Endometrial microvascular endothelial cells (primary cell): ENCODE results near the gene USP8. TPM values are rescaled to one million over a fixed set of nuclear protein-coding genes. Genes with fewer than 3 reads are reported as not detected.
"Not testable (repeated sequence)": the region's sequence is repeated elsewhere in the genome, so short reads cannot be mapped to it uniquely, and the experiment has no call there.

Experiments
- in situ Hi-C: cut with HindIII; loops from 2 replicates; pipeline ENCODE4 v1.10.0; 2017; ENCODE audit warnings: low sequenced_read_pairs, low pct_unique_long_range_greater_than_20kb; ENCODE audit errors: inconsistent ontology term
- total RNA-seq: library from RNA; depleted of rRNA; stranded (reverse); fragments of >200 nt; gene quantifications from one replicate; pipeline ENCODE4 v1.2.3, GENCODE V29; 2015; ENCODE audit errors: inconsistent ontology term

The USP8 gene
- total RNA-seq = 35.6 TPM

DNA sequence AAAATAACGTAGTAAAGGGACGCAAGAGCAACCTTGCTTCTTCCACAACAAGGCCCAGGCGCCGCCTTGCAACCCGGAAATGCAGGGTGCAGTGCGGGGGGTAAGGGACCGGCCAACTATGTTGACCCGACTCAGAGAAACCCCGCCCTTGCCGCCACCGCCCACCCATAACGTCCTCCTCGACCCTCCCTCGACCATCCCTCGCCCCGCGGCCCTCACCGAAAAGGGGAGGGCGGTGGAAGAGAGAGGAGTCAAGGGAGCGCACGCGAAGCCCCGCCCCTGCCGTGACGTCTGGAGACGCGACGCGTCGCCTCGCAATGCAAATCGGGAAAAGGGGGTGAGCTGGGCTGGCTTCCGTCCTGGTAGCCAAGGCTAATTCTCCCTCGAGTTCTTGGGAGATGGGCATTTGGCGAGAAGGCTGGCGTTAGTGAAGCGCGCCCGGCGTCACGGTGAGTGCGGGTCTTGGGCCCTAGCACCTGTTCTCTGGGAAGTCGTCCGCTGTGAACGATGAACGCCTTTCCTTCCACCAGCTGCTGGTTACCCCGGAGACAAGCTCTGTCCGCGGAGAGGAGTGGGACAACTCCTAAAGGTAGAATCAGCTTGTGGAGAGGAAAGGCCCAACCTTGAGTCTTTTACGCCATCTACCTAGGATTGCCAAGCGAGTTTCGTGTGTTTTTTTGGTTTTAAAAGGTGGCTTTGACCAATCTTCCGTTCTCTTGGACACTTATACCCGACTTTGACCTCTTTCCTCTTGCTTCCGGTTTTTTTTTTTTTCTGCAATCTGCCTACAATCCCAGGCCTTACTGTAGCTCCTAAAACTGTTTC, at the start of gene USP8:
USP8 (plus strand) TSS at position 340 of the 825 bp plus-strand sequence. CDS start 14,669 bp downstream, outside the sequence.
- in situ Hi-C loops = no loop called here

DNA sequence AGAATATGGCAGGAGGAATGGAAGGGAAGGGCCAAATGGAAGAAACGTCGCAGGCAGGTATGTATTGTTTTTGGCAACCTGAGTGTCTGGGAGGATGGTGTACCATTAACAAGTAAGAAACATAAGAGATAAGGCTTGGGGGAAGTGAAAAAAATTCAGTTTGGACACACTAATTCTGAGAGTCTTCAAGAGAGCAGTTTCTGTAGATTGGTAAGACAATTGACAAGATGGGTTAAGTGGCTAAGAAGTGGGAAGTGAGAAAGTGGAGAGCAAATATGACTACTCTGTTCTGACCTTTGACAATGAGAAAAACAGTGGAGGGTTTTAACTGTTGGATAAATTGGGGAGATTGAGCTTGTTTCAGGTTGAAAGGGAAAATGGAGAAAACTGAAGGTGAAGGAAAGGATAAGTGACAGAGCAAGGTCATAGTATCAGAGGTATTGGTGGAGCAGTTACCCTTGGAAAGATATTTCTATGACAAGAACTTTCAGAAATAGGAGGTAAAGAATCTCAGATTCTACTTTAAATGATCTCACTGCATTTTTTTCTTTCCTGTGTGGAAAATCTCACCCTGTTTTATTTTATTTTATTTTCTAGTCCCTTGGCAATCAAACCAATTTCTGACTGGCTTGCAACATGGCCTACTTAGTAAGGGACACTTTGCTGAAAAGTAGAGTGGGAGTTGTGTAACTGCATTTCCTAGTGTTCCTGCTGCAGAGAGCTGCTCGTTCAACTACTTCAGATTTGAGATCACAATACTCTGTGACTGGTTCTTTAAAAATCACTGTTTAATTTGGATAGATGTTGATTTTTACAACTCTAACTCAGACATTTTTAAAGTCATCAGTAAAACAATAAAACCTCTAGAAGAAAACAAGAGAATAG, 46.1 kb upstream of the USP8 start:
- in situ Hi-C loops = no loop called here

DNA sequence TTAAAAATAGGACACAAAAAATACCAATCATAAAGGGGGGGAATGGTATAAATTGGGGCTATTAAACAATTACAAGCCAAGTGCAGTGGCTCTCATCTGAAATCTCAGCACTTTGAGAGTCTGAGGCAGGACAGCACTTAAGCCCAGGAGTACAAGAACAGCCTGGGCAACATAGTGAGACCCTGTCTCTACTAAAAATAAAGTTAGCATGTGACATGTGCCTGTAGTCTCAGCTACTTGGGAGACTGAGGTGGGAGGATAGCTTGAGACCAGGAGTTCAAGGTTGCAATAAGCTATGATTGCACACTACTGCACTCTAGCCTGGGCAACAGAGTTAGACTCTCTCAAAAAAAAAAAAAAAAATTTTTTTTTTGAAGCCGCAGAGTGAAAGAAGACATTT, 45.4 kb upstream of the USP8 start:
- in situ Hi-C loops = no loop called here

DNA sequence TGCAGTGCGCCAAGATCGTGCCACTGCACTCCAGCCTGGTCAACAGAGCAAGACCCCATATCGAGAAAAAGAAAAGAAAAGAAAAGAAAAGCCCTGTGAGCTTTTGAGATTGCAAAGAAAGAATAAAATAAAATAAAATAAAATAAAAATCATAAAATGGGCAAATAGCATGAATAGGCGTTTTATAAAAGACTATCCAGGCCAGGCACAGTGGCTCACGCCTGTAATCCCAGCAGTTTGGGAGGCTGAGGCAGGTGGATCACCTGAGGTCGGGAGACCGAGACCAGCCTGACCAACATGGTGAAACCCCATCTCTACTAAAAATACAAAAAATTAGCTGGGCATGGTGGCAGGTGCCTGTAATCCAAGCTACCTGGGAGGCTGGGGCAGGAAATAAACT, 44.8 kb upstream of the USP8 start:
- in situ Hi-C loops = not testable (repeated sequence)

DNA sequence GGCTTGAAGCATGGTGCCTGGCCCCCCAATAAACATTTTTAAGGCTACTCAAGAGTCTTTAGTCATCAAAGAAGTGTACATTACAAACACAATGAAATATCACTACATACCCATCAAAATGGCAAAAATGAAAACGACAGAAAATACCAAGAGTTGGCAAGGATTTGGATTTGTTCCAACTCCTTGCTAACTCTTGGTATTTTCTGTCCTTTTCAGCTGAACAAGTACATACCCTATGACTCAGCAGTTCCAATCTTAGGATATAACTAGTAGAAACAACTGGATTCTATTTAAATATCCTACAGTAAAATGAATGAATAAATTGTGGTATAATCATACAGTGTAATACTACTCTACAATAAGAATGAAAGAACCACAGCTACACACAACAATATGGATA, 44.1 kb upstream of the USP8 start:
- in situ Hi-C loops = no loop called here

DNA sequence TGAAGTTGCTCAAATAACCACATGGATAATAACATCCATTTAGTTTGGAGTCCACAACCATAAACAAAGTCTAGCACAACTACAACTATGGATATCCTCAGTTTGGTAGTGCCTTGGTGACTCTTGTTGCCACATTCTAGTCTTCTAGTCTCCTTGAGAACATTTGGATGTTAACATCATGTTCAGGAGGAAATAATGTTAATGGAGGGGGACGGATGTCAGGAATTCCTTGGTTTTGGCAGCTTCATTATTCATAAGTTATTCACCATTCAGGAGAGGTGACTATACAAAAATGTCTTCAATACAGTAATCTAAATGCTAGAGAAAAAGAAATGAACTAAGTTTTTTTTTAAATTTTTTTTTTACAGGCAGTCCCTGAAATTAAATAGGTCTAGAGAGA, 42.8 kb upstream of the USP8 start:
- in situ Hi-C loops = no loop called here

DNA sequence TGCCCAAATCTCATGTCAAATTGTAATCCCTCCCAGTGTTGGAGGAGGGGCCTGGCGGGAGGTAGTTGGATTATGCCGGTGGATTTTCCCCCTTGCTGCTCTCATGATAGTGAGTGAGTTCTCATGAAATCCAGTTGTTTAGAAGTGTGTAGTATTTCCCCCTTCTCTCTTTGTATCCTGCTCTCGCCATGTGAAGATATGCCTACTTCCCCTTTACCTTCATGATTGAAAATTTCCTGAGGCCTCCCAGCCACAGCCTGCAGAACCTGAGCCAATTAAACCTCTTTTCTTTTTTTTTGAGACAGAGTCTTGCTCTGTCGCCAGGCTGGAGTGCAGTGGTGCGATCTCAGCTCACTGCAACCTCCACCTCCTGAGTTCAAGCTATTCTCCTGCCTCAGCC, 41.8 kb upstream of the USP8 start:
- in situ Hi-C loops = not testable (repeated sequence)

DNA sequence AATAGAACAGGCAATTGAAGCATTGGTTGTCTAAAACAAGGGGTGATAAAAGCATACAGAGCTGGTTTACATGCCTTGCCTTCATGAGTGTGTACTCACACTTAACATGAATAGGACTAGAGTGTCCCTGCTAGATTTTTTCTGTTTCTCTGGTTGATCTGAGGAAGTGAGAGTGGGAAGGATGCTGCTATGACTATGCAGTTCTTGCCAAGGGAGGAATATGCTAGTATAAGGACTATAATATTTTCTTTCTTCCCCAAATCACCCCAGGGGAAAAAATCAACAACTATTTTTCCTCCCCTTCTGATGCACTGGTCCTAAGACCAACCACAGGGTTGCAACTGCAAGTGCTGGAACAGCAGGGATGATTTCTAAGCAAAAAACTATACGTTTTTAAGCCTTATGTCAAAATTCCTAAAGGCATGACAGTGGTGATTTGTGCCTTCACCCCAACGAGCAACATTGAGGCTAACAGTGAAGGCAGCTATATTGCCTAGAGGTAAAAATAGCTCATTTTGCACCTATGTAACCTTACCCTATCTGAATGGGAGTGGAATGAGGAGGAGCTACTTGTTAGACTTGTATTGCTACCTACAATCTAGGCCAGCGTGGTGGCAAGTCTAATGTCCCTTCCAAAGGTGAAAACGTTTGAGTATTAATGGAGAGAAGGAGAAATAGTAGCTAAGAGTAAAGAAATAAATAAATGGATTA, 33.5 kb upstream of the USP8 start:
- in situ Hi-C loops = no loop called here

DNA sequence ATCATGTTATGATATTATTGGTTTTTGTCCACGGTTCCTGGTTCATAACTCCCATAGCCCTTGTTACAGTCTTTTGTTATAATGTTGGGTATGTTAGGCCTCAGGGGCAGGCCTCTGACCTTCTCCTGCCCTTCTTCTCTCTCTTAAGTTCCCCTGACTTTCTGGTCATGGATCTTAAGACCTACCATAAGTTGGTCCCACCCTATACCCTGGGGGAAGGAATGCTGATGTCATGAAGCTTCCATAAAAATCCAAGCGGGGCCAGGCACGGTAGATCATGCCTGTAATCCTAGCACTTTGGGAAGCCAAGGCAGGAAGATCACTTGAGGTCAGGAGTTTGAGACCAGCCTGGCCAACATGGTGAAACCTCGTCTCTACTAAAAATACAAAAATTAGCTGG, 32.6 kb upstream of the USP8 start:
- in situ Hi-C loops = not testable (repeated sequence)

DNA sequence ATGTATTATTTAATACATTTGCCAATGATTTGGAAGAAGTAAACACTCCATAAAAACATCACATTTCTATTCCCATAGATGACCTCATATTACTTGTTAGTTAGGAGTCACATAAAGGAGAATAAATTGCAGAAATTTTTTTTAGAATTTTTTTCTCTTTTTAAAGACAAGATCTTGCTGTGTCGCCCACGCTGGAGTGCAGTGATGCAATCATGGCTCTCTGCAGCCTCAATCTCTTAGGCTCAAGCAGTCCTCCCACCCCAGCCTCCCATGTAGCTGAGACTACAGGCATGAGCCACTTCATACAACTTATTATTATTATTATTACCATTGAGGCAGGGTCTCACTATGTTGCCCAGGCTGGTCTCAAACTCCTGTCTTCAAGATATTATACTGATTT, 12.3 kb upstream of the USP8 start:
- in situ Hi-C loops = no loop called here

DNA sequence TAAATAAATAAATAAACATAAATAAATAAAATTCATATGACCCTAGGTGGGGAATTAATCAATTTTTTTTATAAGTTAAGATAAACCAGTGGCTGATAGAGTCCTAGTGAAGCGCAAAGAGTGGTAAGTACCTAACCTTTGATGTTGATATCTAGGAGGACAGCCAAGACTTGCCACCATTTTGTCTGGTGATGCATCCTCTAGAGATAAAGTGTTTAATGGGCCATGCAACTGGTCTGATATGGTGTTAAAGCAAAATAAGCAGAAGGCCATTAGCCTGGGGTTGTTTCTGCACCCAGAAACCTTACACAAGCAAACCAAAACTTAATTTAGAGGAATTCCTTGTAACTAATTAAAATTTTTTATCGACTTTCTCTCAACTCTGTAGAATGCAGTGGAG, 9.6 kb upstream of the USP8 start:
- in situ Hi-C loops = no loop called here

DNA sequence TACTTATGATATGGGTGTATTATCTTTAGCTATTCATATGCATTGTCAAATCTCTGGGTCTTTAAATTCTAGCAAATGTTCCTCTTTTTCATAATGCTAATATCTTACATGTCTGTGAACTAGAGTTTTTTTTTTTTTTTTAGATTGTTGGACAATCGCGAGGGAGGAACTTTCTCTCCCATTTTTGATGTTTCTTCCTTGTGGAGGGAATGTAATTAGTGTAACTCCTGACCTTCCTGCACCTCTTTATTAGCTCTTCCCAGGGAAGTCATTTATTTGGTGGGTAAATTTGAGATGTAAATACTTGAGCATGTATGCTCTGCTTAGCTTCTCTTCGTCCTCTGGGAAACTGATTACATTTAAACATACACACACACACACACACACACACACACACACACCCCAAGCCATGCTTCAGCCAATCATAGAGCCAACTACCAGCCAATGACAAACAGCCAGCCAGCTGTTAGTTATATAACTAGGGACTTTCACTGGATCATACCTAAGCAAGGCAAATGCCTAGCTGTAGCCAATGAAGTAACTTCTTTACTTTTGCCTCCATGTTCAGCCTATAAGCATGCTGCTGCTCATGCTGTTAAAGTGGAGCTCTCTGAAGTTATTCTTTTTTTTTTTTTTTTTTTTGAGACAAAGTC, 8.3 kb upstream of the USP8 start:
- in situ Hi-C loops = no loop called here

DNA sequence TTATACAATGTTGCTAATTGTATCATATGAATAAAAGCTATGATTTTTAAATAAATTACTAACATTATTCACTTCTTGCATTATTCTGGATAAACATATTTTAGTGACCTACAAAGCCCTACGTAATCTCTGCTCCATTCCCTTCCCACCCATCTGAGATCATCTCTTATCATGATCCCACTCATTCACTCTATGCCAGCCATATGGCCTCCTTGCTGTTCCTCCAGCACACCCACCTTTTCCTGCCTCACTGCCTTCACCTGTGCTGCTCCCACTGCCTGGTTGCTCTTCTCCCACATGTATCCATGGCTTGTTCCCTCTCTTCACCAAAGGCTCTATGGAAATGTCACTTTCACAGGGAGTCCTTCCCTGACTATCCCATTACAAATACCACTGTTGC, 7.3 kb upstream of the USP8 start:
- in situ Hi-C loops = no loop called here

DNA sequence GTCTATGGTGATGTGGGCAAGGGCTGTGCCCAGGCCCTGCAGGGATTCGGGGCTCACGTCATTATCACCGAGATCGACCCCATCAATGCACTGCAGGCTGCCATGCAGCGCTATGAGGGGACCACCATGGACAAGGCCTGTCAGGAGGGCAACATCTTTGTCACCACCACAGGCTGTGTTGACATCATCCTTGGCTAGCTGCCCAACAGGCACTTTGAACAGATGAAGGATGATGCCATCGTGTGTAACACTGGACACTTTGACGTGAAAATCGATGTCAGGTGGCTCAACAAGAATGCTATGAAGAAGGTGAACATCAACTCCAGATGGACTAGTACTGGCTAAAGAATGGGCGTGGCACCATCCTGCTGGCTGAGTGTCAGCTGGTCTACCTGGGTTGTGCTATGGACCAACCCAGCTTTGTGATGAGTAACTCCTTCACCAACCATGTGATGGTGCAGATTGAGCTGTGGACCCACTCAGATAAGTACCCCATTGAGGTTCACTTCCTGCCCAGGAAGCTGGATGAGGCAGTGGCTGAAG, 6.1 kb upstream of the USP8 start:
- in situ Hi-C loops = no loop called here

DNA sequence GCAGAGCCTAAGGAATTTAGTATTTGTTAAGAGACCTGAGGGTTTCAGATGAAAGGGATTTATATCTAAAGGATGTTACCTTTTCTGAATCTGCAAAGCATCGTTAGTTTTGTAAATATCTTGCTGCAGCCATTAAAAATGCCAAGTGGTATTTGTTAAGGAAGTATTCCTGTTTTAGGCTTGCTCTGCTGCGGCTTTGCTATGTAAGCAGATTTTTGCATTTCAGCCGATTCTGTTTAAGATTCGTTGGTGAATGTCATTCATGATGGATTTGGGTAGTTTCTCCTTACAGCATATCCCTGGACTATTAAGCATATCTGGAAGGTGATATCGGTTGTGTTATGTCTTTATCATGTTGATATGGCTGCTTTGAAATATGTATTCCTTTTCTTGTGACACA, 1.0 kb downstream of the USP8 start:
- in situ Hi-C loops = no loop called here

DNA sequence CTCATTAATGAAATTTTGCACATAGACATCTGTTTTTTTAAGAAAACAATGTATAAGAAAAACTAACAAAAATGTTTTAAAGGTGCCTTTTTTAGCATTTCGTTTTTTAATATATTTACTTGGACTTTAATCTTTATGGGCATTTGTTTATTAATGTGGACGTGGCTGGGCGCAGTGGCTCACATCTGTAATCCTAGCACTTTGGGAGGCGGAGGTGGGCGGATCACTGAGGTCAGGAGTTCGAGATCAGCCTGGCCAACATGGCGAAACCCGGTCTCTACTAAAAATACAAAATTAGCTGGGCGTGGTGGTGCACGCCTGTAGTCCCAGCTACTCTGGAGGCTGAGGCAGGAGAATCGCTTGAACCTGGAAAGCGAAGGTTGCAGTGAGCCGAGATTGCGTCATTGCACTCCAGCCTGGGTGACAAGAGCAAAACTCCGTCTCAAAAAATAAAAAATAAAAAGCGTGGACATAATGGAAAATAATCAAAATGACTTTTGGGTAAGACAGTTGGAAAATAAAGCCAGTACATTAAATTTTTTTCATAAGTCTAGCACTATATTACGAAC, 1.6 kb downstream of the USP8 start:
- in situ Hi-C loops = not testable (repeated sequence)

DNA sequence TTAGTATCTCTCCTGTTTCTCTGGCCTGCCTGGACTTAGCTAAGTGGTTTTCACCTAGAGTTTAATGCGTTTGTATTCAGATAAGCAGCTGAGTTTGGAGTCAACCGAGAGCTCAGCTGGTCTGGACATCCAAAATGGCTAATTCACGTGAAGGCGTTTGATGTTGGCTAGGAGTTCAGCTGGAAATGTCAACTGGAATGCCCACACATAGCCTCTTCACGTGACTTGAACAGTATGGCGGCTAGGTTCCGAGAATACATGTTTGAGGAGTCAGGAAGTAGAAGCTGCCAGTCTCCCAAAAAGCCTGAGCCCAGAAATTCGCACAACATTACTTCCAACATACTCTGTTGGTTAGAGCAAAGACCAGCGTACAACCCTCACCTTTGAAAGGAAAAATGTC, 2.2 kb downstream of the USP8 start:
- in situ Hi-C loops = no loop called here

DNA sequence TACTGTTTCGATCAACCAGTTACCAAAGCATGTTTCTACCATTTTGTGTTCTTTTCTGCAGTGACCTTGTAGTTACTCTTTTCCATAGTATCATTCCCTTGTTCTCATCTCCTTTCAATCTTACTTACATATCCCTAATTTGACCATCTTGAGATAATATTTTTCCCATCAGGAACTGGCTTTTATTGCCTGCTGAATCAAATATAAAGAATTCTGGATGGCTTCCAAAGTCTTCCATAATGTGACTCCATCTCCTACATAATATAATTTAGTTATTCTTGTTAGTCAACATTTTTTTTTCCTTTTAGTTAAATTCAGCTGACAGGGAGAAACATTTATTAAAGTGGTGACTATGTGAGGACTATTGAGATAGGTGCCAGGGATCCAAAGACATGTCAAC, 7.0 kb downstream of the USP8 start:
- in situ Hi-C loops = no loop called here
